ENCODE results near the gene SHC4. TPM values are rescaled to one million over a fixed set of nuclear protein-coding genes. Genes with fewer than 3 reads are reported as not detected.

Gene SHC4, protein sequence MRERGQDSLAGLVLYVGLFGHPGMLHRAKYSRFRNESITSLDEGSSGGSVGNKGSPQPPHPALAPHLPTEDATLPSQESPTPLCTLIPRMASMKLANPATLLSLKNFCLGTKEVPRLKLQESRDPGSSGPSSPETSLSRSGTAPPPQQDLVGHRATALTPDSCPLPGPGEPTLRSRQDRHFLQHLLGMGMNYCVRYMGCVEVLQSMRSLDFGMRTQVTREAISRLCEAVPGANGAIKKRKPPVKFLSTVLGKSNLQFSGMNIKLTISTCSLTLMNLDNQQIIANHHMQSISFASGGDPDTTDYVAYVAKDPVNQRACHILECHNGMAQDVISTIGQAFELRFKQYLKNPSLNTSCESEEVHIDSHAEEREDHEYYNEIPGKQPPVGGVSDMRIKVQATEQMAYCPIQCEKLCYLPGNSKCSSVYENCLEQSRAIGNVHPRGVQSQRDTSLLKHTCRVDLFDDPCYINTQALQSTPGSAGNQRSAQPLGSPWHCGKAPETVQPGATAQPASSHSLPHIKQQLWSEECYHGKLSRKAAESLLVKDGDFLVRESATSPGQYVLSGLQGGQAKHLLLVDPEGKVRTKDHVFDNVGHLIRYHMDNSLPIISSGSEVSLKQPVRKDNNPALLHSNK
- 2.1 and 4.5 TPM in 2 replicates for total RNA-seq (ENCODE audit: low replicate concordance)
- long read RNA-seq, full-length matches to known transcripts: 3 of 8 reads
- long read RNA-seq, partial matches to known transcripts: 2 of 8 reads
- long read RNA-seq, other reads (novel, unspliced or antisense): 3 of 8 reads

DNA sequence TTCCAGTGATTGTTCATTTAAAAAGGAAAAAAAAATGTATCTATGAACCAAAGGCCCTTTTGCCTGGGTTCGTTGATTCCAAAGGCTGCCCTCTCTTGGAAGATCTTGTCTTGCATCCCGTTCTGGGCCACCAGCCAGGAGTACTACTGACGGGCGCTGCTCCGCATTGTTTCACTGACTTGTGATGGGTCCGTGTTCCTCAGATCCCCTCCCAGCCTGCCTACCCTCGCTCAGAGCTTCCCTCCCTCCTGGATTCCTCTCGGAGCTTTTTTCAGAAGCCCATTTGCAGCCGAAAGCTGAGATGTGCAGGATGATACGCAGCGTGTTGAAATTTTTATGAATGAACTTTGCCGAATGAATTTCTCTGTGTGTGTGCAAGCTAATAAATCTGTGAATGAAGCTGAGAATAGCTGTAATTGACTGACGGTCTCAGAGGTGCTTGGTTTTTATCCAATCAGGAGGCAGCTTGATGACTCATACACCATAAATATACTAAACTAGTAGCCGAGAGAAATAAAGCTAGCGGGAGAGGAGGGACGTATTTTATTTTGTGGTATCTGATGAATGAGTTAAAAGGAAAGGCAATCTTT is at the start of gene SHC4:
SHC4 (minus strand) TSS at position 396 of the 590 bp plus-strand sequence. CDS start 904 bp downstream, outside the sequence.
- peaks cover 38% of the 10 kb centered on the region for H3K27me3 Mint-ChIP-seq
- no peaks in the 10 kb centered on the region for H3K9me3 Mint-ChIP-seq
- peak within 1 kb of the TSS; percentile 41 for H3K27ac Mint-ChIP-seq
- H3K36me3 Mint-ChIP-seq: no peaks in the 10 kb centered on the region
- TF ChIP-seq, protein P1, sequence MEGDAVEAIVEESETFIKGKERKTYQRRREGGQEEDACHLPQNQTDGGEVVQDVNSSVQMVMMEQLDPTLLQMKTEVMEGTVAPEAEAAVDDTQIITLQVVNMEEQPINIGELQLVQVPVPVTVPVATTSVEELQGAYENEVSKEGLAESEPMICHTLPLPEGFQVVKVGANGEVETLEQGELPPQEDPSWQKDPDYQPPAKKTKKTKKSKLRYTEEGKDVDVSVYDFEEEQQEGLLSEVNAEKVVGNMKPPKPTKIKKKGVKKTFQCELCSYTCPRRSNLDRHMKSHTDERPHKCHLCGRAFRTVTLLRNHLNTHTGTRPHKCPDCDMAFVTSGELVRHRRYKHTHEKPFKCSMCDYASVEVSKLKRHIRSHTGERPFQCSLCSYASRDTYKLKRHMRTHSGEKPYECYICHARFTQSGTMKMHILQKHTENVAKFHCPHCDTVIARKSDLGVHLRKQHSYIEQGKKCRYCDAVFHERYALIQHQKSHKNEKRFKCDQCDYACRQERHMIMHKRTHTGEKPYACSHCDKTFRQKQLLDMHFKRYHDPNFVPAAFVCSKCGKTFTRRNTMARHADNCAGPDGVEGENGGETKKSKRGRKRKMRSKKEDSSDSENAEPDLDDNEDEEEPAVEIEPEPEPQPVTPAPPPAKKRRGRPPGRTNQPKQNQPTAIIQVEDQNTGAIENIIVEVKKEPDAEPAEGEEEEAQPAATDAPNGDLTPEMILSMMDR (conservative IDR thresholded peaks at IDR 0.05): peak; percentile 39
- DNase-seq (ENCODE audit: extremely low spot score, unreplicated experiment): no peak
- peak within 1 kb of the TSS; percentile 91 for H3K4me3 Mint-ChIP-seq
- peaks cover 20% of the 10 kb centered on the region for H3K4me1 Mint-ChIP-seq (ENCODE audit: unreplicated experiment)

DNA sequence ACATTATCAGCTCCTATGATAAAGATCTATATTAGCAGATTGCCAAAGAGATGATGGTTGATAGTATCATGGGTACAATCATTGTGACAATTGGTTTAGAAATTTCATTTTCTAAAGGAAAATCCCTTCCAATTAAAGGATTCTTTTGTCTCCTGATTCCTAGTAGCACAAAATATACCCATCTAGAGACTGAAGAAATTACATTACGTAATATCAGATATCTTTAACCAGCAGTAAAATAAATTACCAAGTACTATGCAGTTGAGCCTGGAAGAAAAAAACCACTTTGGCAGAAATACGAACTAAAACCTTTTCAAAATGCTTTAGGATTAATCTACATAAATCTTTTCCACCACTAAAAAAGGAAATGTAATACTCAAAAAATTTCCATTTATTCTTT is 35.6 kb upstream of the SHC4 start:
- peaks cover 5% of the 10 kb centered on the region for H3K9me3 Mint-ChIP-seq
- no peak for DNase-seq (ENCODE audit: extremely low spot score, unreplicated experiment)
- H3K27ac Mint-ChIP-seq: no peak overlapping the region
- no peak overlapping the region for H3K4me3 Mint-ChIP-seq
- H3K36me3 Mint-ChIP-seq: peaks cover 42% of the 10 kb centered on the region
- TF ChIP-seq, protein P1 (conservative IDR thresholded peaks at IDR 0.05): no peak
- H3K27me3 Mint-ChIP-seq: no peaks in the 10 kb centered on the region
- H3K4me1 Mint-ChIP-seq (ENCODE audit: unreplicated experiment): no peaks in the 10 kb centered on the region

DNA sequence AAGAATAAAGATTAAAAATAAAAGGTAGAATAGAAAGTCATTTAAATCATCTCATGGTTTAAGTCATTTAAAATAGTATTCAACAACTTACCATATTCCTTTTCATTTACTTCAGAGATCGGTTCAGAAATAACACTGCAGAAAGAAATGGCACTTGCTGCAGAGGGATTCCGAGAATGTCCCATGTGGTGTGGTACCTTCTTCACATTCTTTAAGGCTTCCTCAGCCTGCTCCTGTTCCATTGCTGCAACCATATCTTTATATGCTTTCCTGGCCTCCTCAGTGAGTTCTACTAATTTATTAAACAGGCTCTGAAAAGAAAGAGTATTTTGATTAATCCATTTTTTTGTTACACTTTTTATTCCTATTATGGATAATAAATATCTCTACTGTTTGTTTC is 32.6 kb upstream of the SHC4 start:
- no peak for DNase-seq (ENCODE audit: extremely low spot score, unreplicated experiment)
- Mint-ChIP-seq H3K27ac (no peak overlapping the region), H3K27me3 (no peaks in the 10 kb centered on the region), H3K9me3 (no peaks in the 10 kb centered on the region), H3K4me1 (ENCODE audit: unreplicated experiment) (no peaks in the 10 kb centered on the region), H3K4me3 (no peak overlapping the region), H3K36me3 (peaks cover 44% of the 10 kb centered on the region)
- TF ChIP-seq, protein P1 (conservative IDR thresholded peaks at IDR 0.05): no peak

DNA sequence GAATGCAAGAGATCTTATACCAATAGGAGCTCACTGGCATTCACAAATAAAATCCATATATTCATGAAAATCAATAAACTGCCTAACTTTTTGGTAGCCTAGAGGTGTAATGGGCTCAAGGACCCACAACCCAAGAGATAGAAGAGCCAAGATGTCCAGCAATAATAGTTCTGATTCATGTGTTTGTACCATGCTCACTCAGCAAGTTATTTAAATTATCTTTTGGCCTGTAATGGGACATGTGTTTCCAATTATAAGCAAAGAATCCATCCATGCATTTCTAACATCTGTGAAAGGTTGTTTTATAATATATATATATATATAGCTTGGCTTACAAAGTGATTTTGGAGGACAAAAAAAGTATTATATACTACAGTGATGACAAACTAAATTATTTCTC is 29.7 kb upstream of the SHC4 start:
- TF ChIP-seq, protein P1 (conservative IDR thresholded peaks at IDR 0.05): no peak
- H3K4me3 Mint-ChIP-seq: no peak overlapping the region
- H3K27ac Mint-ChIP-seq: no peak overlapping the region
- DNase-seq (ENCODE audit: extremely low spot score, unreplicated experiment): no peak
- no peaks in the 10 kb centered on the region for H3K4me1 Mint-ChIP-seq (ENCODE audit: unreplicated experiment)
- no peaks in the 10 kb centered on the region for H3K27me3 Mint-ChIP-seq
- peaks cover 45% of the 10 kb centered on the region for H3K36me3 Mint-ChIP-seq
- H3K9me3 Mint-ChIP-seq: no peaks in the 10 kb centered on the region

DNA sequence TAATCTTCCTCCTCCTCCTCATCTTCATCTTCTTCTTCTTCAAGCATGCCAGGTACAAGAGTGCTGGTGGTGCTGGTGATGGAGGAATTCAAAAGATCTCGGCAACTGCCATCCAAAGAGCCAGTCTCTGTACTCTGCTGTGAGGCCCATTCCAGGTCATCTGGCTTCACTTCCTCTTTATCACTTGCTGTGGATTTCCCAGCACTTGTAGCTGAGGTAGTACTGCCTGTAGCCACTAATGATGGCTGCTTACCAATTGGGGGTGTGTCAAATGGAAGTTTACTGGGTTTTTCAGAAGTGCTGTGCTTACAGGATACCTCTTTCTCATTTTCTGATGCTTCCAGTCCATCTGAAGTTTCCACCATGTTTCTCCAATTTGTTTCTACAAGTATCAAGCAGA is 28.8 kb upstream of the SHC4 start:
- TF ChIP-seq, protein P1 (conservative IDR thresholded peaks at IDR 0.05): no peak
- H3K36me3 Mint-ChIP-seq: peaks cover 45% of the 10 kb centered on the region
- H3K4me3 Mint-ChIP-seq: no peak overlapping the region
- no peaks in the 10 kb centered on the region for H3K27me3 Mint-ChIP-seq
- H3K4me1 Mint-ChIP-seq (ENCODE audit: unreplicated experiment): no peaks in the 10 kb centered on the region
- no peak for DNase-seq (ENCODE audit: extremely low spot score, unreplicated experiment)
- no peak overlapping the region for H3K27ac Mint-ChIP-seq
- H3K9me3 Mint-ChIP-seq: no peaks in the 10 kb centered on the region
